ENCODE results near the gene ABLIM1.

ABLIM1 gene

DNA sequence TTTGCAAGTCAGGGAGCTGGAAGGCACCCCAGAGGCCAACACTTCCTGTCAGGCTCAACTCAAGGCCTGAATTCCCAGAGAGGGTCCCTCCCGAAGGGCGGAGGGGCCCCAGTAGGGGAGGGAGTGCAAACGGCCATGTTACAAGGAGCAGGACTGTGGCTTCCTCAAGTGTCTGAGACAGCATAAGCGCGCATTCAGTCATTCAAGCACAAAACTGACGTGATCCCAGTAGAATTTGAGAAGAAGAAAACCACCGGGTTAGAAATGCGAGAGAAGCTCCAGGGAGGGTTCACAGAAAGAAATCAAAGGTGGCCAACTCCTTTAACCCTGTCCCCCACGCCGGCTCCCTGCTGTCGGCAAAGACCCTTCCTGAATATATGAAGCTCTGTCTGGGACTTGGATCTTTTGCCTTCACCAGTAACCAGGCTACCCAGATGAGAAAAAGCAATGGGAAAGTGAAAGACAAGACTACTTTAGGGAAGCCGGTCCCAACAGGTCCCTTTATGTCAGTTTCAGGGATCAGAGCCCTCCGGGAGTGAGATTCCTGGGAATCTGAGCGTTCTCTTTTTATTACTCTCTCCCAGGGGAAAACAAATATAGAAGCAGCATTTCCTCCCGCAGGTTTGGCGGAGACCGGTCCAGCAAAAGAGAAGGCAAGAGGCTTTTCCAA lies 255.1 kb downstream of the ABLIM1 start:
- DNase-seq = no peak

GRCh38 chr10:114402233-114402632 lies 255.8 kb downstream of the ABLIM1 start:
- no peak for DNase-seq

DNA sequence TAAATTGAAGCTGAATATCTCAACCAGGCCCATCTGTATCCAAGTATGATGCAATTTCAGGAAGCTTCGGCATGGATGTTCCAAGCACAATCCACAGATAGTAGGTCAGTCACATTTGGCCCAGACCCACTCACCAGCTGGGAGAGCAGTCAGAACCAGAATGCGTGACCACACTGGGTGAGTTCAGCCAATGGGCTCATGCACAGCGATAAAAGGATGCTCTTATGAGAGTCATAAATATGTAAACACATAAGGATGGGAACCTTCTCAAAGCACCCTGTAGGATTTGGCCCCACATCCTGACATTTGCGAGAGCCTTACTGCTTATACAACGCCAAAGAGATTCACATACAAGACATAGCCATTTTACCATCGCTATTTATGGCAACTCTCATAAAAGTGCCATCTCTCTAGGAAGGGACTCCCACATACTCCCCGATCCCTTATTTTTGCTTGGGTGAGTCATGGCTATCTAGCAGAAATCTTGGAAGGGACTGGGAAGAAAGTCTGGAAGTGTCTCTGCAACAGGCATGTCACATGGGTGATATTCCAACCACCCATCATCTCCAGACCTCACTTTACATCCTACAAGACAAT lies 256.8 kb downstream of the ABLIM1 start:
- no peak for DNase-seq

GRCh38 chr10:114400091-114400490 lies 258.0 kb downstream of the ABLIM1 start:
- DNase-seq = no peak

DNA sequence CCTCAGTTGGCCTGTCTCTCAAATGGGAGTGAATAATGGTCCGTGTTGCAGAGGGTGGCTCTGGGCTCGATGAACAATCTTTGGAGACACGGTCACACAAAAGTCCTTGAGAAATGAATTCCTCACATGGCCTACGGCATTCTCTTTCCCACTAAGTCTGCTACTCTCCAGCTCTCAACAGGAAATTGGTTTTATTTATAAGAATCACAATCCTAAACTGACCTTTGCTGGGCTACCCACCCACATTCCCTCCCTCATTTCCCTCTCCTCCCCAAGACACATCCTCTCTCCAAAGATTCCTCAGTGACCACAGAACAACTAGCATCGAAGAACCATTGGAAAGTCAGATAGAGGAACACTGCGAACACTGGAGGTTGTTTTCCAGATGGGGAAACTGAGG lies 258.5 kb downstream of the ABLIM1 start:
- DNase-seq = no peak

DNA sequence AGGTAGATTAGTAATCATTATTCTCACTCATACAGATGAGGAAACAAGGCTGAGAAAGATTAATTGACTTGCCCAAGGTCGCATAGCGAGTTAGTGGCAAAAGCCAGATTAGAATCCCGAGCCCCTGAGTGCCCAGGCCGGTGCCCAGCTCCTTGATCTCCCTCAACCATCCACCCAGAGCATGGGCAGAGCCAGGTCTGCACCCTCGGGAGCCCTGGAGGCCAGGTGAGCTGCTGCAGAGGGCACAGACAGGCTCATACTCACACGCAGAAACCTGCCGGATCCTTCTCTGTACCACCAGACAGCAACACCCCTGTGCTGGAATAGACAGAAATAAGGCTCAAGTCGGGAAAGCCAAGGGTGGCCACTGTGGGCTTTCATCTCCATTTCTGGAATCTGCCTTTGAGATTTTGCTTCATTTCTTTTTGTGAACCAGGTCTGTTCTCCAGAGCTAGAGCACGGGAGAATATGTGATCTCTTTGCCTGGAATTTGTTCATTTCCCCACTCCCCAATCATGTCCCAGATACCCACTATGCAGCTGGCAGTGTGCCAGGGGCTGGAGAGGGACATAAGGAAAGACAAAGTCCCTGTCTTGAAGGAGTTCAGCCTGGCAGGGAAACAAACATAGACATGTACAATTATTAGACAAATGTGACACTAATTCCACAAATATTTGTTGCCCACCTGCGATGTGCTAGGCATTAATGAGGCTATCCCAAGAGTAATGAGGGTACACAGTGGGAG lies 259.3 kb downstream of the ABLIM1 start:
- DNase-seq = no peak

DNA sequence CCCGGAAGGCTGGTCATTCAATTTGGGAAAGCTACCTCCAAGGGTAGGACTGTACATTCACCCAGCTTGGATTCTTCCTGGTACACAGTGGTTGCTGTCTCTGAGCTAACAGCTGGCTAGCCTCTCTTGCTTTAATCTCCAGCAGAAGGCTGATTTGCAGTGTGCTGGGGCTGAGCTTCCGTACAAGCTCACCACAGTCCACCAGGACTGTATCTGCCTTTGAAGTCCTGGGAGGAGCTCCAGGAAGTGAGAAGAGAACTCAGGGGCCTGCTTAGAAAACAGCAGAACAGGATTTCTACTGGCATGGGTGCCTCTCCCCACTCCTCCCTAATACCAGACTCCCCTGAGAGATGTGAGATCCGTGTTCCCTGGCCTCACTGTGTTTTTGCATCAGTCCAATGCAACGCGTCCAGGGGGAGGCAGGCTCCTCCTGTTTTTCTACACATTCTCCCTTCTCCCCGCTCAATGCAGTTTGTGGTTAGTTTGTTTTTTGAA lies 260.4 kb downstream of the ABLIM1 start:
- no peak for DNase-seq

- DNase-seq = no peak
These were observed 261.6 kb downstream of the ABLIM1 start for GRCh38 chr10:114396464-114396863.

DNA sequence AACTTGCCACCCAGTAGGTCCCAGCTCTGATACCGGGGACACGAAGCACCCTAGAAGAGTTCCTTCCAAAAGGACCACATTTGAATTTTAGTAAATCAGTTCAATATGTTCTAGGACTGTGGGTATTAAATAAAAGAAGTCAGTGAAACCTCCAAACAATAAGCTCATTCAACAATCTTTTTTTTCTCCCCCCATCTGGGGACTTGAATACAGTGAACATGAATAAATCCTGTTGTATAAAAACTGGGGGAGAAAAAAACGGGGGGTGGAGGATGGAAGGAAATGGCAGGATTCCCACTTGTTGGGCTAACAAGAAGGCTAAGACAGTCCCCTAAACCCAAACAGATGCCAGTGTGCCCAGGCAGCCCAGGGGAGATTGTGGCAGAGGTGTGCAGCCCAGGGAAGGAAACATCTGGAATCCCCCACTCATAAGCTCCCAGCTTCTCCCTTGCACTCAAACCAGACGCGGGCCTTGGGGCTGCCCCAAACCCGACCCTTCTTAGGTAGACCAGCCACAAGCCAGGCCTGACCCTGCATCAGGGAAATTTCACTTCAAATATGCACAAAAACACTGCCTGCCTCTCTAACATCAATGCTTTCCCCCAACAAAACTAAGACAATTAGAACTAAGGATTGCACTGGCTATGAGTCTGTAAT lies 262.6 kb downstream of the ABLIM1 start:
- no peak for DNase-seq

GRCh38 chr10:114394531-114394930 lies 263.5 kb downstream of the ABLIM1 start:
- no peak for DNase-seq

DNA sequence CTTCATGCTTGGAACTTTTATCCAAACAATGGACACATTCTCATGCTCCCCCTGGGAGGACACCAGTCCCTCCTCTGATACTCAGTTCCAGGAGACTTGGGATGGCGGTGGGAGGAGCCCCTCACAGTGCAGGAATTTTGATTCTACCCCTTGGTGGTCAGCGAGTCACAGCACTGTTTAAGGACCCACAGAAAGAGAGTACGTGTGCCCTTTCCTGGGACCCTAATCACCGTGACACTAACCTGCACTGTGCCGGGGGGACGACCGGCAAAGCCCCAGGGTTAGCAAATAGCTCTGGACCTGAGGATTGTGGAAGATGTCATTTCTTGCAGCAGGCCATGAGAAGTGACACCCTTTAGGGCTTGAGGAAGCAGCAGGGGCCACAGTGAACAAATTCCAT lies 264.2 kb downstream of the ABLIM1 start:
- no peak for DNase-seq

GRCh38 chr10:114393482-114393881 lies 264.6 kb downstream of the ABLIM1 start:
- DNase-seq = no peak

DNA sequence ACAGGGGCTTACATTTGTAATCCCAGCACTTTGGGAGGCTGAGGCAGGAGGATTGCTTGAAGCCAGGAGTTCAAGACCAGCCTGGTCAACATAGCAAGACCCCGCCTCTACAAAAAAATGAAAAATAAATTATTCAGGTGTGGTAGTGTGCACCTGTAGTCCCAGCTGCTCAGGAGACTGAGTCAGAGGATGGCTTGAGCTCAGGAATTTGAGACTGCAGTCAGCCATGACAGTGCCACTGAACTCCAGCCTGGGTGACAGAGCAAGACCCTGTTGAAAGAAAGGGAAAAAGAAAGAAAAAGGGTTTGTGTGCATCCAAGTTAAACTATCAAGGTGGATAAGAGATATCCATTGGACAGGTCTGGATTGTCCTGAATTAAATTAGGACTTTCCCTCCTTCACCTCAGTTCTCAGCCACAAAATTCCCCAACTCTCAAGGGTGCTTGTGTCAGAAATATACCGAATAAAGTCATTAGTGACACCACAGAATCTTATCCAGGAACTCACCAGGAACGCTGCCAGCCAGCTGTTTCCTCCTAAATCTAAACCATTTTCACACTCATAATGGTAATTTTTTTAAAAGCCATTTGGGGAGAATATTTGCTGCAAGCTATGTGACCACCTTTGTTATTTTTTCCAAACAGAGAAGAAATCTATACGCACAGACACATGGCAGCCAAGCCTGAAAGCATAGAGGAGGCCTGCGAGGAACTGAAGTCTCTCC lies 265.8 kb downstream of the ABLIM1 start:
- DNase-seq = no peak

DNA sequence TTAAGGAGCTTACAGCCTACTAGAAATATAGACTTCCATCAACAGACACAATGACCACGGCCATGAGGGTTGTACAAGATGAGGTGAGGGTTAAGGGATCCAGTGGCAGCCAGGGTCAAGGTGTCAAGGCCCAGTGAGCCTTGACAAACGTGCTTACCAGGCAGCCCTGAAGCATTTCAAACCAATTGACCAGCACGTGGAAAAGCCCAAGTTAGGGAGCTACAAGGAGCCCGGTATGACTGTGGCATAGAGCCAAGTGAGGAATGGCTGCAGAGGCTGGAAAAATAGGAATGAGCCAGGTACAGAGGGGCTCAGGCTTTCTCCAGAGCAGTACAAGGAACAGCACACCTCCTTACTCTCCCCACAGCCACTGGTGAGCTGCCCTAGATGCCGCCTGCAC lies 266.5 kb downstream of the ABLIM1 start:
- DNase-seq = no peak

- no peak for DNase-seq
These were observed 268.6 kb downstream of the ABLIM1 start for GRCh38 chr10:114389426-114389825.

GRCh38 chr10:114388275-114388674 lies 269.8 kb downstream of the ABLIM1 start:
- no peak for DNase-seq

DNA sequence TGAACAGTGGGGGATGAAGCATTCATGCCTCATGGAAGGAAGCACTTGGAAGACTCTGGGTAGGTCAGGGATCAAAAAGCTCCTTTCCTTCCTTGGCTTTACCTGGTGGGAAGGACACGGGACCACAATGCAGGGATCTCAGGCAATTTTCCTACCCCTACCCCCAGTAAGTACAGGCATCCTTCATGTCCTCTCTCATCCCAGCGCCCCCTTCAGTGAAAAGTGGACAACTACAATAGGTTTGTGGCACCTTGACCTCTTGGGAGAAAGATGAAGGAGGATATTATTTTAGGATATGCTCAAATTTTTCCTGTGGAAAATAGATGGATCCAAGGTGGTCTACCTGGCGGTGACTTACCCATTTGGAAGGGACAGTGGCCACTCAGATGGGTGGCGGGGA lies 270.3 kb downstream of the ABLIM1 start:
- no peak for DNase-seq

DNA sequence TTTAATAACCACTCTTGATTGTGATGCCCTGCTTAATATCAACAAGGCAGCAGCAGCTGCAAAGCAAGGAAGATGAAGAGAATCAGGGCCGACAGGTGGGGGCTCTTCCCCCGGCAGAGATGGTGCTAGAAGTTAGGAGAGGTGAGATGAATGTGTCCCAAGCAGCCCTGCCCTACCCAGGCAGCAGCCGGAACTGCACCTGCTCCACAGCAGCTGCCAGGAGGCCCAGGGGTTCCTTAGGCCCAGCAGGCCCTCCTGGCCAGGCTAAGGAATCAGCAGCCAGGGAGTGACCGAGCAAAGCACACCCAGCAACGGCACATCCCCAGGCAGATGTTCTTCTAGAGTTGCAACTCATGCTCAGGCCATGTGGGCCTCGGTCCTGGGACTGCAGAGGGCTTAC lies 271.6 kb downstream of the ABLIM1 start:
- DNase-seq = no peak

- no peak for DNase-seq
These were observed 272.5 kb downstream of the ABLIM1 start for GRCh38 chr10:114385557-114385956.

- DNase-seq = no peak
These were observed 273.5 kb downstream of the ABLIM1 start for GRCh38 chr10:114384601-114385000.

GRCh38 chr10:114384181-114384580 lies 273.9 kb downstream of the ABLIM1 start:
- DNase-seq = no peak

Data from DMS153 (cell line).